Right lobe of liver (tissue), 4 donors: ENCODE data around the gene CMTM7.

Experiments
- POLR2A ChIP-seq: fragments of 450-650 bp; IDR thresholded peaks from one replicate; pipeline ENCODE4 v1.6.1; 2017; ENCODE audit warnings: antibody characterized with exemption, mild to moderate bottlenecking
- TF ChIP-seq, protein P1 (sequence below), 4 donors: fragments of 200-600 bp in 3 of 4; fragments of 450-650 bp in 1 of 4; IDR thresholded peaks; one replicate each; pipeline versions ENCODE4 v1.5.1 to v1.8.0; 2016 to 2022; ENCODE audit warnings: antibody characterized with exemption in 4 of 4, mild to moderate bottlenecking in 2 of 4
- donor health status: DM: no; HTN: no; CAD: no.
- donor health status: DM: no; HTN: no; CAD: no.
- donor health status: DM: no; HTN: yes; CAD: no.

- no peak for TF ChIP-seq POLR2A
- TF ChIP-seq, protein P1, sequence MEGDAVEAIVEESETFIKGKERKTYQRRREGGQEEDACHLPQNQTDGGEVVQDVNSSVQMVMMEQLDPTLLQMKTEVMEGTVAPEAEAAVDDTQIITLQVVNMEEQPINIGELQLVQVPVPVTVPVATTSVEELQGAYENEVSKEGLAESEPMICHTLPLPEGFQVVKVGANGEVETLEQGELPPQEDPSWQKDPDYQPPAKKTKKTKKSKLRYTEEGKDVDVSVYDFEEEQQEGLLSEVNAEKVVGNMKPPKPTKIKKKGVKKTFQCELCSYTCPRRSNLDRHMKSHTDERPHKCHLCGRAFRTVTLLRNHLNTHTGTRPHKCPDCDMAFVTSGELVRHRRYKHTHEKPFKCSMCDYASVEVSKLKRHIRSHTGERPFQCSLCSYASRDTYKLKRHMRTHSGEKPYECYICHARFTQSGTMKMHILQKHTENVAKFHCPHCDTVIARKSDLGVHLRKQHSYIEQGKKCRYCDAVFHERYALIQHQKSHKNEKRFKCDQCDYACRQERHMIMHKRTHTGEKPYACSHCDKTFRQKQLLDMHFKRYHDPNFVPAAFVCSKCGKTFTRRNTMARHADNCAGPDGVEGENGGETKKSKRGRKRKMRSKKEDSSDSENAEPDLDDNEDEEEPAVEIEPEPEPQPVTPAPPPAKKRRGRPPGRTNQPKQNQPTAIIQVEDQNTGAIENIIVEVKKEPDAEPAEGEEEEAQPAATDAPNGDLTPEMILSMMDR (IDR thresholded peaks at IDR 0.05), result no peak
Measured at GRCh38 chr3:32443478-32443877, 51.8 kb downstream of the CMTM7 start.
